ENCODE results near the gene ST6GALNAC5.

Gene ST6GALNAC5

GRCh38 chr1:77025599-77025998, 158.3 kb downstream of the ST6GALNAC5 start:
- no peaks in the 10 kb centered on the region for H3K27me3 ChIP-seq (ENCODE audit: control insufficient read depth, insufficient read depth, low read length)
- no peaks in the 10 kb centered on the region for H3K36me3 ChIP-seq (ENCODE audit: control insufficient read depth, insufficient read depth, low read length)
- no peaks in the 10 kb centered on the region for H3K9me3 ChIP-seq (ENCODE audit: control insufficient read depth, low read length)
- no peaks in the 10 kb centered on the region for H3K4me1 ChIP-seq (ENCODE audit: control insufficient read depth, insufficient read depth, low read length)
- no peak overlapping the region for H3K4me3 ChIP-seq (ENCODE audit: low read length)
- H3K9ac ChIP-seq (ENCODE audit: low read length), result no peak overlapping the region

DNA sequence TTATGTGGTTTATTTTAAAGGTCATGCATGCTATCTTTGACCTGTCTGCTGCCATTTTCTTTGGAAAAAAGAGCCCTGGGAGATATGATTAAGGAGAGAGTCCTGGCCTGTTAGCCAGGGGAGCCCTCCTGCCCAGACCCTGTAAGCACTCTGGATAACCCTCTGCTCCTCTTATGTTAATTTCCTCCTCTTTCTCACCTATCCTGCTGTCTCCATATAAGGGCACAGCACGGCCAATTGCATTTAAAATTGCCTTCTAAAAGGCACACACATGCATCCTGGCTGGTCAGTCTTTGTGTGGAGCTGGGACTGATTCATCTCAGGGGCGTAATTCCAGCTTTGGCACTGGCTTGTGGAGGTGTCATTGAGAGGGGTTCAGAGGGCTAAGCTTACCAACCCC, 158.9 kb downstream of the ST6GALNAC5 start:
- Histone ChIP-seq H3K4me3 (ENCODE audit: low read length) (no peak overlapping the region), H3K4me1 (ENCODE audit: control insufficient read depth, insufficient read depth, low read length) (no peaks in the 10 kb centered on the region), H3K27me3 (ENCODE audit: control insufficient read depth, insufficient read depth, low read length) (no peaks in the 10 kb centered on the region), H3K36me3 (ENCODE audit: control insufficient read depth, insufficient read depth, low read length) (no peaks in the 10 kb centered on the region), H3K9ac (ENCODE audit: low read length) (no peak overlapping the region), H3K9me3 (ENCODE audit: control insufficient read depth, low read length) (no peaks in the 10 kb centered on the region)

DNA sequence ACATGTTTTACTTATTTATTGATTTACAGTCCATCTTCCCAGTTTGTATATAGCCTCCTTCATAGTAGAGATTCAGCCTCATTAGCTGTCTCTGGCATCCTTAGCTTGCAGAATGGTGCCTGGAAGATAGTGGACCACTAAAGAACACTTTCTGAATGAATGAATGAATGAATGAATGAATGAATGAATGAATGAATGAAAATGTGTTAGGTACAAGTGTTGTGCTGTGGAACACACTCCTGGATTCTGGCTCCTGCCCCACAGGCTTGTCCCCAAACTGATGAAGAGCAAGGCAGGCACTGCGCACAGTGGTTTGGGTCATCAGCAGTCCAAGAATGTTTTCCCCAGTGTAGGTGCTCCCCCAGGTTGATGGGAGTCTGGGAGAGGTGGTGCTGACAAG, 159.4 kb downstream of the ST6GALNAC5 start:
- H3K4me1 ChIP-seq (ENCODE audit: control insufficient read depth, insufficient read depth, low read length), result no peaks in the 10 kb centered on the region
- no peaks in the 10 kb centered on the region for H3K36me3 ChIP-seq (ENCODE audit: control insufficient read depth, insufficient read depth, low read length)
- H3K9ac ChIP-seq (ENCODE audit: low read length), result no peak overlapping the region
- H3K27me3 ChIP-seq (ENCODE audit: control insufficient read depth, insufficient read depth, low read length), result no peaks in the 10 kb centered on the region
- no peak overlapping the region for H3K4me3 ChIP-seq (ENCODE audit: low read length)
- no peaks in the 10 kb centered on the region for H3K9me3 ChIP-seq (ENCODE audit: control insufficient read depth, low read length)

DNA sequence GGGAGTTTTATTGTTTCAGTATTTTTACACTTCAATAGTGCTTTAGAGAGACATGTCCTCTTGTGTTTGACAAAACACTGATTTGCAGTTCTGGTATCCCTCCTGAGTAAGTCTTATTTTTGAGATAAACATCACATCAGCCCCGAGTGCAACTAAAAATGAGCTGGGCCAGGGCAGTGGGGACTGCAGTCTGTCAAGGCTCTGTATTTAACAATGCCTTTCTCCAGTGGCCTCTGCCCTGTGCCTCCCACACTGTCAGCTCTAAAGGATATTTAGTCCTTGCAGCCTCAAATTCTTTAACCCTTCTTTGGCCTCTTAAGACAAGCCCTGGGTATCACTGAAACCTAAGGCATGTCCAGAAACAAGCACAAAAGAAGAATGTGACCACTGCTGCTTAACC, 160.6 kb downstream of the ST6GALNAC5 start:
- Histone ChIP-seq H3K4me3 (ENCODE audit: low read length) (no peak overlapping the region), H3K4me1 (ENCODE audit: control insufficient read depth, insufficient read depth, low read length) (no peaks in the 10 kb centered on the region), H3K9me3 (ENCODE audit: control insufficient read depth, low read length) (no peaks in the 10 kb centered on the region), H3K9ac (ENCODE audit: low read length) (no peak overlapping the region), H3K36me3 (ENCODE audit: control insufficient read depth, insufficient read depth, low read length) (no peaks in the 10 kb centered on the region), H3K27me3 (ENCODE audit: control insufficient read depth, insufficient read depth, low read length) (no peaks in the 10 kb centered on the region)

DNA sequence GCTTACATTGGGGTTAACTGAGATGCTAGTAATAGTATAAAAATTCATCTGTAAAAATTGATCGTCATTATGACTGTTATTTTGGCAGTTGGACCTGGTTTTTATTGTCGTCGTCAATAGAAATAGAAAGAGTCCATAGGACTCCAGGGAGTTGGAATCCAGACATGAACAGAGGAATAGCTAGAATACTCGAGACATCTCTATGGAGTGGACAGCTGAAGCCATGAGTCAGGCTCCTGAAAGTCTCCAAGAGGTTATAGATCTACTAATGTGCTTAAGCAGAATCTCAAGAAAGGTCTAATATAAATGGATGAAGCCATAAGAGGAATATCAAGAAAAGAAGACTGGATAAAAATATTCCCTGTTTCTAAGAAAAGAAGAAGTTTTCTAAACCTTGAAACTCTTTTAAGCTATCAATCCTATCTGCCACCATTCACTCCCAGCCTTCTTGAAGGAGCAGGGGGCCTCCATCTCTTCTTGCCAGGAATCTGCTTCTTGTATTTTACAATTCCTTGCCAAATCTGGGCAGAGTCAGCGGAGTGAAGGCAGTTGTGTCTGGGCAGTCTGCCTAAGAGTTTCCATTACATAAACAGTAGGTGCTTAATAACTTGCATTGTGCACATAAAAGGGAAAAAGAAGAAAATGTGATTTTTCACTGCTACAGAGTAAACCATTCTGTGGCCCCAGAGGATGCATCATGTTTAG, 163.3 kb downstream of the ST6GALNAC5 start:
- Histone ChIP-seq H3K9me3 (ENCODE audit: control insufficient read depth, low read length) (no peaks in the 10 kb centered on the region), H3K4me3 (ENCODE audit: low read length) (no peak overlapping the region), H3K9ac (ENCODE audit: low read length) (no peak overlapping the region), H3K27me3 (ENCODE audit: control insufficient read depth, insufficient read depth, low read length) (no peaks in the 10 kb centered on the region), H3K36me3 (ENCODE audit: control insufficient read depth, insufficient read depth, low read length) (no peaks in the 10 kb centered on the region), H3K4me1 (ENCODE audit: control insufficient read depth, insufficient read depth, low read length) (no peaks in the 10 kb centered on the region)

DNA sequence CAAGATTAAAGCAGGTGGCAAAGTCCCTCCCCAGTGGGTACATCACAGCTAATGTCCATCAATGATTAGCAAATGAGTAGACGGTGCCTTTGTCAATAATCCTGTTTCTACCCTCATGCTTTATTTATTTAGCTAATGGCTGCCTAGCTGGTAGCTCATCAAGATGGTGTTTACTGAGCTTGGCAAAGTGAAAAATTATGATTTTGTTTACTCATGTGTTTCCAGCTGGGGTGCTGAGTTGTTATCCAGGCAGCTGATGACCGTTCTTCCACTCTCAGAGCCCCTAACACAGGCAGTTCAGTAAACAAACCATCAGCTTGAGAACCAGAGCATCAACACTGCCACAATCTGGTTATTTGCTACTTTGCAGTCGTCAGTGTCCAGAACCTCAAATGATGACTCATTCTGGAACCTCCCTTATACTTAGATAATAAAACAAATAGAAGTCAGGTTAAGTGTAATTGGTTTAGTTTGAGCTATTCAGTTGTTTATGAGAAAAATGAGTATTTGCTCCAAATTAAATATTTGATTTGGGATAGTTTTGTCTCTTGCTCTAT, 163.9 kb downstream of the ST6GALNAC5 start:
- Histone ChIP-seq H3K36me3 (ENCODE audit: control insufficient read depth, insufficient read depth, low read length) (no peaks in the 10 kb centered on the region), H3K9me3 (ENCODE audit: control insufficient read depth, low read length) (no peaks in the 10 kb centered on the region), H3K27me3 (ENCODE audit: control insufficient read depth, insufficient read depth, low read length) (no peaks in the 10 kb centered on the region), H3K4me3 (ENCODE audit: low read length) (no peak overlapping the region), H3K4me1 (ENCODE audit: control insufficient read depth, insufficient read depth, low read length) (no peaks in the 10 kb centered on the region), H3K9ac (ENCODE audit: low read length) (no peak overlapping the region)

GRCh38 chr1:77036560-77036959, 169.3 kb downstream of the ST6GALNAC5 start:
- Histone ChIP-seq H3K4me3 (ENCODE audit: low read length) (no peak overlapping the region), H3K4me1 (ENCODE audit: control insufficient read depth, insufficient read depth, low read length) (no peaks in the 10 kb centered on the region), H3K27me3 (ENCODE audit: control insufficient read depth, insufficient read depth, low read length) (no peaks in the 10 kb centered on the region), H3K9ac (ENCODE audit: low read length) (no peak overlapping the region), H3K9me3 (ENCODE audit: control insufficient read depth, low read length) (no peaks in the 10 kb centered on the region), H3K36me3 (ENCODE audit: control insufficient read depth, insufficient read depth, low read length) (no peaks in the 10 kb centered on the region)

DNA sequence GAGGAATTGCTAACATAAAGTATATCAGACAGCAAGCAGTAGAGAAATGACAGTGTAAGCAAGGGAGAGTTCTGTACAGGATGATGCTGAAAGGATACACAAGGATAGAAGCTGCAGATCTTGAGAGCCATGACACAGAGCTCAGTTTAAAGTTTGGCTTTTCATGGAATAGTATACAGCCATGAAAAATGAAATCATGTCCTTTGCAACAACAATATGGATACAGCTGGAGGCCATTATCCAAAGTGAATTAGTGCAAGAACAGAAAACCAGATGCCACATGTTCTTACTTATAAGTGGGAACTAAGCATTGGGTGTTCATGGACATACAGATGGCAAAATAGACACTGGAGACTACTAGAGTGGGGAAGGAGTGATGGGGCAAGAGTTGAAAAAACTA, 169.8 kb downstream of the ST6GALNAC5 start:
- no peaks in the 10 kb centered on the region for H3K9me3 ChIP-seq (ENCODE audit: control insufficient read depth, low read length)
- H3K9ac ChIP-seq (ENCODE audit: low read length), result no peak overlapping the region
- no peaks in the 10 kb centered on the region for H3K36me3 ChIP-seq (ENCODE audit: control insufficient read depth, insufficient read depth, low read length)
- no peaks in the 10 kb centered on the region for H3K4me1 ChIP-seq (ENCODE audit: control insufficient read depth, insufficient read depth, low read length)
- H3K27me3 ChIP-seq (ENCODE audit: control insufficient read depth, insufficient read depth, low read length), result no peaks in the 10 kb centered on the region
- no peak overlapping the region for H3K4me3 ChIP-seq (ENCODE audit: low read length)

- H3K4me3 ChIP-seq (ENCODE audit: low read length), result no peak overlapping the region
- H3K27me3 ChIP-seq (ENCODE audit: control insufficient read depth, insufficient read depth, low read length), result no peaks in the 10 kb centered on the region
- H3K9ac ChIP-seq (ENCODE audit: low read length), result no peak overlapping the region
- no peaks in the 10 kb centered on the region for H3K4me1 ChIP-seq (ENCODE audit: control insufficient read depth, insufficient read depth, low read length)
- H3K36me3 ChIP-seq (ENCODE audit: control insufficient read depth, insufficient read depth, low read length), result no peaks in the 10 kb centered on the region
- H3K9me3 ChIP-seq (ENCODE audit: control insufficient read depth, low read length), result no peaks in the 10 kb centered on the region
Observed at GRCh38 chr1:77038000-77038399, 170.7 kb downstream of the ST6GALNAC5 start.

DNA sequence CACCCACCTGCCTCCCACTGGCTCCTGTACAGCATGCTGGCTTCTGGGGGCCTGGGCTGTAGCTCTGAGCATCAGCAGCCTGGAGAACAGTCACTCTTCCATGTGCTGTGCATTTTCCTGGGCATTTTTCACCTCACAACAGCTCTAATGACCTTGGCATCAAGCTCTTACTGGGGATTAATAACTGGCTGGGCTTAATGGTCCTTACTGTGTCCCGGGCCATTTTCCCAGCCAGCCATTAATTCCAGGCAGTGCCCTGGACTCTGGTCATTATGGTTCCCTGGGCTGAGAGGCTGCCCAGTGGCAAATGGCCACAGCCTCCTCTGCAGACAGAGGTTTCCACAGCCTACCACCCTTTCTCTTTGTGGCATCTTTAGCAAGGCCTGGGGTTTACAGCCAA, 171.8 kb downstream of the ST6GALNAC5 start:
- H3K36me3 ChIP-seq (ENCODE audit: control insufficient read depth, insufficient read depth, low read length), result no peaks in the 10 kb centered on the region
- no peaks in the 10 kb centered on the region for H3K9me3 ChIP-seq (ENCODE audit: control insufficient read depth, low read length)
- no peak overlapping the region for H3K9ac ChIP-seq (ENCODE audit: low read length)
- no peak overlapping the region for H3K4me3 ChIP-seq (ENCODE audit: low read length)
- no peaks in the 10 kb centered on the region for H3K4me1 ChIP-seq (ENCODE audit: control insufficient read depth, insufficient read depth, low read length)
- H3K27me3 ChIP-seq (ENCODE audit: control insufficient read depth, insufficient read depth, low read length), result no peaks in the 10 kb centered on the region

GRCh38 chr1:77039739-77040138, 172.5 kb downstream of the ST6GALNAC5 start:
- Histone ChIP-seq H3K9ac (ENCODE audit: low read length) (no peak overlapping the region), H3K4me1 (ENCODE audit: control insufficient read depth, insufficient read depth, low read length) (no peaks in the 10 kb centered on the region), H3K9me3 (ENCODE audit: control insufficient read depth, low read length) (no peaks in the 10 kb centered on the region), H3K27me3 (ENCODE audit: control insufficient read depth, insufficient read depth, low read length) (no peaks in the 10 kb centered on the region), H3K4me3 (ENCODE audit: low read length) (no peak overlapping the region), H3K36me3 (ENCODE audit: control insufficient read depth, insufficient read depth, low read length) (no peaks in the 10 kb centered on the region)

GRCh38 chr1:77040826-77041225, 173.5 kb downstream of the ST6GALNAC5 start:
- H3K9me3 ChIP-seq (ENCODE audit: control insufficient read depth, low read length), result no peaks in the 10 kb centered on the region
- H3K9ac ChIP-seq (ENCODE audit: low read length), result no peak overlapping the region
- H3K27me3 ChIP-seq (ENCODE audit: control insufficient read depth, insufficient read depth, low read length), result no peaks in the 10 kb centered on the region
- no peak overlapping the region for H3K4me3 ChIP-seq (ENCODE audit: low read length)
- H3K4me1 ChIP-seq (ENCODE audit: control insufficient read depth, insufficient read depth, low read length), result no peaks in the 10 kb centered on the region
- no peaks in the 10 kb centered on the region for H3K36me3 ChIP-seq (ENCODE audit: control insufficient read depth, insufficient read depth, low read length)
